ENCODE measurements around the gene SHPK. TPM values are rescaled to one million over a fixed set of nuclear protein-coding genes. Genes with fewer than 3 reads are reported as not detected.

The SHPK gene
- total and polyA plus RNA-seq, 9 of the 15 experiments (the other 6 are each of a cell fraction or from before 2014, with no cell fraction given), result 2.5 to 16.3 (median 11.8) TPM

GRCh38 chr17:3636154-3636907 is at the start of gene SHPK, which contains the start of gene CTNS (continued):
- TF ChIP-seq ZNF512 (tag; IDR thresholded peaks at IDR 0.05) (no peak), PRDM10 (IDR thresholded peaks at IDR 0.05; ENCODE audit: partially characterized antibody) (no peak), NBN (IDR thresholded peaks at IDR 0.05; ENCODE audit: low read depth) (no peak)
- TF ChIP-seq, protein P1, sequence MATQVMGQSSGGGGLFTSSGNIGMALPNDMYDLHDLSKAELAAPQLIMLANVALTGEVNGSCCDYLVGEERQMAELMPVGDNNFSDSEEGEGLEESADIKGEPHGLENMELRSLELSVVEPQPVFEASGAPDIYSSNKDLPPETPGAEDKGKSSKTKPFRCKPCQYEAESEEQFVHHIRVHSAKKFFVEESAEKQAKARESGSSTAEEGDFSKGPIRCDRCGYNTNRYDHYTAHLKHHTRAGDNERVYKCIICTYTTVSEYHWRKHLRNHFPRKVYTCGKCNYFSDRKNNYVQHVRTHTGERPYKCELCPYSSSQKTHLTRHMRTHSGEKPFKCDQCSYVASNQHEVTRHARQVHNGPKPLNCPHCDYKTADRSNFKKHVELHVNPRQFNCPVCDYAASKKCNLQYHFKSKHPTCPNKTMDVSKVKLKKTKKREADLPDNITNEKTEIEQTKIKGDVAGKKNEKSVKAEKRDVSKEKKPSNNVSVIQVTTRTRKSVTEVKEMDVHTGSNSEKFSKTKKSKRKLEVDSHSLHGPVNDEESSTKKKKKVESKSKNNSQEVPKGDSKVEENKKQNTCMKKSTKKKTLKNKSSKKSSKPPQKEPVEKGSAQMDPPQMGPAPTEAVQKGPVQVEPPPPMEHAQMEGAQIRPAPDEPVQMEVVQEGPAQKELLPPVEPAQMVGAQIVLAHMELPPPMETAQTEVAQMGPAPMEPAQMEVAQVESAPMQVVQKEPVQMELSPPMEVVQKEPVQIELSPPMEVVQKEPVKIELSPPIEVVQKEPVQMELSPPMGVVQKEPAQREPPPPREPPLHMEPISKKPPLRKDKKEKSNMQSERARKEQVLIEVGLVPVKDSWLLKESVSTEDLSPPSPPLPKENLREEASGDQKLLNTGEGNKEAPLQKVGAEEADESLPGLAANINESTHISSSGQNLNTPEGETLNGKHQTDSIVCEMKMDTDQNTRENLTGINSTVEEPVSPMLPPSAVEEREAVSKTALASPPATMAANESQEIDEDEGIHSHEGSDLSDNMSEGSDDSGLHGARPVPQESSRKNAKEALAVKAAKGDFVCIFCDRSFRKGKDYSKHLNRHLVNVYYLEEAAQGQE (IDR thresholded peaks at IDR 0.05; ENCODE audit: borderline replicate concordance), result peak; percentile 85
- TF ChIP-seq, protein P1 (CRISPR knock-in tag; IDR thresholded peaks at IDR 0.05; ENCODE audit: low read depth), result no peak

Measured in K562 (cell line).